OCI-LY1 (cell line): ENCODE data around the gene AKR7A2.
"Not testable (repeated sequence)": the region's sequence is repeated elsewhere in the genome, so short reads cannot be mapped to it uniquely, and the experiment has no call there.

ENCODE experiments used
- H2AFZ ChIP-seq: fragments of 200-600 bp; sonication (generic), shearing (Covaris generic); 2 replicates; pipeline ENCODE4 v1.6.0; 2014; ENCODE audit warnings: antibody characterized with exemption, mild to moderate bottlenecking, low read length
- H3F3A ChIP-seq: fragments of 200-600 bp; sonication (generic), shearing (Covaris generic); 2 replicates; pipeline ENCODE4 v1.6.0; 2014; ENCODE audit warnings: mild to moderate bottlenecking, antibody characterized with exemption, low read length, moderate library complexity; ENCODE audit not compliant: insufficient read depth
- H3K27ac ChIP-seq: fragments of 200-600 bp; sonication (generic); 2 replicates; pipeline ENCODE4 v1.5.1; 2014; ENCODE audit warnings: low read length, mixed run types, mild to moderate bottlenecking, low read depth; ENCODE audit not compliant: poor library complexity, severe bottlenecking
- H3K27me3 ChIP-seq: fragments of 200-600 bp; sonication (generic); 2 replicates; pipeline ENCODE4 v1.6.0; 2014; ENCODE audit warnings: antibody characterized with exemption, mild to moderate bottlenecking, low read length, moderate library complexity; ENCODE audit not compliant: insufficient read depth
- H3K36me3 ChIP-seq: fragments of 200-600 bp; sonication (generic); 2 replicates; pipeline ENCODE4 v1.6.1; 2014; ENCODE audit warnings: mild to moderate bottlenecking, antibody characterized with exemption, low read length, moderate library complexity, mixed read lengths; ENCODE audit not compliant: insufficient read depth
- H3K4me1 ChIP-seq: fragments of 200-600 bp; sonication (generic); 2 replicates; pipeline ENCODE4 v1.5.1; 2014; ENCODE audit warnings: mild to moderate bottlenecking, low read length, moderate library complexity; ENCODE audit not compliant: insufficient read depth, severe bottlenecking
- H3K4me2 ChIP-seq: fragments of 200-600 bp; sonication (generic), shearing (Covaris generic); 2 replicates; pipeline ENCODE4 v1.6.1; 2014; ENCODE audit warnings: low read length
- H3K4me3 ChIP-seq: fragments of 200-600 bp; sonication (generic); 2 replicates; pipeline ENCODE4 v1.5.1; 2014; ENCODE audit warnings: low read length, low read depth, mild to moderate bottlenecking, mixed read lengths; ENCODE audit not compliant: poor library complexity, severe bottlenecking
- H3K79me2 ChIP-seq: fragments of 200-600 bp; shearing (Covaris generic); 2 replicates; pipeline ENCODE4 v1.6.1; 2016; ENCODE audit warnings: mixed run types, low read length, mixed read lengths; ENCODE audit not compliant: insufficient read depth
- H3K9ac ChIP-seq: fragments of 200-600 bp; sonication (generic), shearing (Covaris generic); 2 replicates; pipeline ENCODE4 v1.6.1; 2014; ENCODE audit warnings: mild to moderate bottlenecking, low read length, mixed read lengths
- H3K9me2 ChIP-seq: fragments of 200-600 bp; sonication (generic), shearing (Covaris generic); 2 replicates; pipeline ENCODE4 v1.6.1; 2014; ENCODE audit warnings: low read depth, mild to moderate bottlenecking, low read length, mixed read lengths
- H3K9me3 ChIP-seq: fragments of 200-600 bp; shearing (Covaris generic); 2 replicates; pipeline ENCODE4 v1.6.1; 2014; ENCODE audit warnings: low read length, mixed read lengths
- H4K20me1 ChIP-seq: fragments of 200-600 bp; sonication (generic), shearing (Covaris generic); 2 replicates; pipeline ENCODE4 v1.6.0; 2016; ENCODE audit warnings: mild to moderate bottlenecking, low read length; ENCODE audit not compliant: insufficient read depth
- CTCF ChIP-seq: fragments of 200-600 bp; sonication (generic), shearing (Covaris generic); IDR thresholded peaks from 2 replicates; pipeline ENCODE4 v1.5.1; 2017; ENCODE audit warnings: mild to moderate bottlenecking, antibody characterized with exemption, low read length, moderate library complexity, mixed read lengths
- EZH2 ChIP-seq: fragments of 200-600 bp; sonication (generic), shearing (Covaris generic); IDR thresholded peaks from 2 replicates; pipeline ENCODE4 v1.8.0; 2017; ENCODE audit warnings: borderline replicate concordance, mixed run types, mild to moderate bottlenecking, antibody characterized with exemption, low read length, moderate library complexity, mixed read lengths

Gene AKR7A2

GRCh38 chr1:19294638-19295037, 17.3 kb downstream of the AKR7A2 start:
- no peaks in the 10 kb centered on the region for H3K79me2 ChIP-seq
- no peaks in the 10 kb centered on the region; the same call in 1 of the 2 replicates for H3K36me3 ChIP-seq
- H3K4me2 ChIP-seq = no peak overlapping the region
- H3K4me1 ChIP-seq = no peaks in the 10 kb centered on the region
- H3K9me2 ChIP-seq = no peaks in the 10 kb centered on the region
- no peaks in the 10 kb centered on the region for H4K20me1 ChIP-seq
- H3F3A ChIP-seq = no peaks in the 10 kb centered on the region
- H3K9ac ChIP-seq = no peak overlapping the region
- no peak overlapping the region for H2AFZ ChIP-seq
- H3K9me3 ChIP-seq = peaks cover 11% of the 10 kb centered on the region
- TF ChIP-seq CTCF = no peak
- no peak for TF ChIP-seq EZH2
- H3K27ac ChIP-seq = no peak overlapping the region
- no peaks in the 10 kb centered on the region for H3K27me3 ChIP-seq
- no peak overlapping the region for H3K4me3 ChIP-seq

GRCh38 chr1:19289244-19289643, 22.7 kb downstream of the AKR7A2 start:
- no peak overlapping the region for H3K9ac ChIP-seq

GRCh38 chr1:19288324-19289241, 23.4 kb downstream of the AKR7A2 start, which contains the start of gene AKR7A3:
AKR7A3 (minus strand) TSS chr1:19288770; CDS start chr1:19288709, 61 bp downstream.
- H3K4me3 ChIP-seq, H2AFZ ChIP-seq, H3K4me2 ChIP-seq: not testable (repeated sequence)

More at GRCh38 chr1:19289244-19289643, 22.7 kb downstream of the AKR7A2 start:
- H3K36me3 ChIP-seq = no peaks in the 10 kb centered on the region; the same call in 1 of the 2 replicates
- H3K4me3 ChIP-seq = no peak overlapping the region
- H4K20me1 ChIP-seq = no peaks in the 10 kb centered on the region
- peaks cover under 1% of the 10 kb centered on the region for H3K9me3 ChIP-seq
- TF ChIP-seq CTCF = no peak
- TF ChIP-seq EZH2 = no peak
- no peak overlapping the region for H2AFZ ChIP-seq
- no peaks in the 10 kb centered on the region for H3K79me2 ChIP-seq
- no peaks in the 10 kb centered on the region for H3K27me3 ChIP-seq
- no peak overlapping the region for H3K27ac ChIP-seq
- H3K4me1 ChIP-seq = no peaks in the 10 kb centered on the region
- H3K4me2 ChIP-seq = no peak overlapping the region
- no peaks in the 10 kb centered on the region for H3F3A ChIP-seq
- no peaks in the 10 kb centered on the region for H3K9me2 ChIP-seq

More at GRCh38 chr1:19288324-19289241, 23.4 kb downstream of the AKR7A2 start, which contains the start of gene AKR7A3:
- not testable (repeated sequence) for H3K9ac ChIP-seq, H4K20me1 ChIP-seq, H3K79me2 ChIP-seq, H3K4me1 ChIP-seq, H3K27ac ChIP-seq, H3K9me2 ChIP-seq, H3K27me3 ChIP-seq, H3K36me3 ChIP-seq, H3F3A ChIP-seq, H3K9me3 ChIP-seq
